Transverse colon (tissue), 4 donors: ENCODE results near the gene SAMD8.

Experiments used
- POLR2AphosphoS5 ChIP-seq, 3 donors: sonication (generic); formaldehyde crosslinking; IDR thresholded peaks; one replicate each; pipeline ENCODE4 v1.6.1; 2016; ENCODE audit warnings: antibody characterized with exemption in 3 of 3
- TF ChIP-seq, protein P1 (sequence below), 5 experiments: fragments of 200-600 bp in 3 of 5; fragments of 450-650 bp in 2 of 5; sonication (generic) in 3 of 5; IDR thresholded peaks; 1 replicate in 2 of 5; 2 replicates in 3 of 5; pipeline ENCODE4 v1.5.1; 2016 to 2017; ENCODE audit warnings: antibody characterized with exemption in 5 of 5, inconsistent platforms in 3 of 5, mild to moderate bottlenecking in 2 of 5, moderate library complexity in 1 of 5

DNA sequence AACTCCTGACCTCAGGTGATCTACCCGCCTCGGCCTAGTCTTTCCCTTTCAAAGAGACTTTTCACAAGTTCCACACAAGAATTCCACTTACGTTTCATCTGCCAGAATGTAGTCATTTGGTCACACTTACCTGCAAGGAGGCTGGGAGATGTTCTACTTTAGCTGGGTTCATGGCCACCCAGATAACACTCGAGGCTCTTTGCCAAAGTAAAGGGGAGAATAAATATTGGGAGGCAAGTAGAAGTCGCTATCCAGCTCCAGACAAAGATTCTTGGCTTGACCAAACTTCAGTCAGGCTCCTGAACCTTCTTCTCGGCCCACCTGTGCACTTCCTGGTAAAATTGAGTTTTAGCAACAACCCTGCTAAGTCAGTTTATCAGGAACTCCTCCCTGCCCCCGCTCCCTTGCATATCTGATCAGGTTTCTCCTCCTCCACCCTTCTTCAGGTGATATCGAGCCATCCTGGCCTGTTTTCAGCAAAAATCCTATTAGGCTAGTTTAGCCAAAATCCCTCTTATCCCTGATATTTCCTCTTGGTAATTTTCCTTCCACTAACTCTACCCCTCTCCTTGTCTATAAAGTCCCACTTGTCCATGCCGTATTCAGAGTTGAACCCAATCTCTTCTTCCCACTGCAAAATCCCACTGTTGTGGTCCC lies 25.1 kb upstream of the SAMD8 start:
- no peak for TF ChIP-seq POLR2AphosphoS5 (IDR thresholded peaks at IDR 0.05)
- TF ChIP-seq, protein P1, sequence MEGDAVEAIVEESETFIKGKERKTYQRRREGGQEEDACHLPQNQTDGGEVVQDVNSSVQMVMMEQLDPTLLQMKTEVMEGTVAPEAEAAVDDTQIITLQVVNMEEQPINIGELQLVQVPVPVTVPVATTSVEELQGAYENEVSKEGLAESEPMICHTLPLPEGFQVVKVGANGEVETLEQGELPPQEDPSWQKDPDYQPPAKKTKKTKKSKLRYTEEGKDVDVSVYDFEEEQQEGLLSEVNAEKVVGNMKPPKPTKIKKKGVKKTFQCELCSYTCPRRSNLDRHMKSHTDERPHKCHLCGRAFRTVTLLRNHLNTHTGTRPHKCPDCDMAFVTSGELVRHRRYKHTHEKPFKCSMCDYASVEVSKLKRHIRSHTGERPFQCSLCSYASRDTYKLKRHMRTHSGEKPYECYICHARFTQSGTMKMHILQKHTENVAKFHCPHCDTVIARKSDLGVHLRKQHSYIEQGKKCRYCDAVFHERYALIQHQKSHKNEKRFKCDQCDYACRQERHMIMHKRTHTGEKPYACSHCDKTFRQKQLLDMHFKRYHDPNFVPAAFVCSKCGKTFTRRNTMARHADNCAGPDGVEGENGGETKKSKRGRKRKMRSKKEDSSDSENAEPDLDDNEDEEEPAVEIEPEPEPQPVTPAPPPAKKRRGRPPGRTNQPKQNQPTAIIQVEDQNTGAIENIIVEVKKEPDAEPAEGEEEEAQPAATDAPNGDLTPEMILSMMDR (IDR thresholded peaks at IDR 0.05) = no peak
